Measurements from ENCODE around the gene CDCA8. TPM values are rescaled to one million over a fixed set of nuclear protein-coding genes. Genes with fewer than 3 reads are reported as not detected.

Gene CDCA8
- total RNA-seq, 1 experiment from 2014 or later: 48.5 TPM

DNA sequence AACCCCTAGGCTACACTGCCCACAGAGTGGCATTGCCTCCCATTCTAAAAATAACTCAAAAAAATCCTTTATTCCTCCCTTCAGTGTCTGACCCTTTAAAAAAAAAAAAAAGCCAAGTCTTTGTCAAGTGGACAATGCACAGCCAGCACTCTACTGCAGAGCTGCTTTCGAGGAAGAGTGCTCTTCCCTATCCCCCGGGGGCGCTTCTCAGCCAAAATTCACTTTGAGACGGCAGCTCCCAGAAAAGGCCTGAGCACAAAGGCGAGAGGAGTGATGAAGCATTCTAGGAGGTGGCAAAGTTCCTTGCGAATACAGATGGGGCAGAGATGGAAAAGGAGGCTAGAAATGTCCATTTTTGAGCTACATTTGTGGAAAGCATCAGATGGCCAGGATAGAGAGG is 49.3 kb downstream of the CDCA8 start:
- H2AFZ ChIP-seq (ENCODE audit: low read length): no peak overlapping the region
- H3K27ac Mint-ChIP-seq: no peak overlapping the region
- peaks cover 0 to 4% of the 10 kb centered on the region in 2 experiments; a peak in 2 of 4 replicates for H3K4me1 Mint-ChIP-seq
- H3K79me2 ChIP-seq (ENCODE audit: insufficient read depth, low read length): no peaks in the 10 kb centered on the region
- H2BK15ac ChIP-seq (ENCODE audit: low read depth, low read length): no peak overlapping the region
- no peak overlapping the region for H3K56ac ChIP-seq (ENCODE audit: insufficient read length, low read depth, low read length)
- no peaks in the 10 kb centered on the region for H3K4me1 ChIP-seq (ENCODE audit: insufficient read depth, low read length)
- peaks cover 58% of the 10 kb centered on the region for H3K27me3 Mint-ChIP-seq (ENCODE audit: low read depth)
- no peak overlapping the region for H4K5ac ChIP-seq (ENCODE audit: insufficient read length, low read depth, low read length)
- no peaks in the 10 kb centered on the region; a peak in 1 of 5 replicates for H3K9me3 Mint-ChIP-seq
- TF ChIP-seq, protein P1, sequence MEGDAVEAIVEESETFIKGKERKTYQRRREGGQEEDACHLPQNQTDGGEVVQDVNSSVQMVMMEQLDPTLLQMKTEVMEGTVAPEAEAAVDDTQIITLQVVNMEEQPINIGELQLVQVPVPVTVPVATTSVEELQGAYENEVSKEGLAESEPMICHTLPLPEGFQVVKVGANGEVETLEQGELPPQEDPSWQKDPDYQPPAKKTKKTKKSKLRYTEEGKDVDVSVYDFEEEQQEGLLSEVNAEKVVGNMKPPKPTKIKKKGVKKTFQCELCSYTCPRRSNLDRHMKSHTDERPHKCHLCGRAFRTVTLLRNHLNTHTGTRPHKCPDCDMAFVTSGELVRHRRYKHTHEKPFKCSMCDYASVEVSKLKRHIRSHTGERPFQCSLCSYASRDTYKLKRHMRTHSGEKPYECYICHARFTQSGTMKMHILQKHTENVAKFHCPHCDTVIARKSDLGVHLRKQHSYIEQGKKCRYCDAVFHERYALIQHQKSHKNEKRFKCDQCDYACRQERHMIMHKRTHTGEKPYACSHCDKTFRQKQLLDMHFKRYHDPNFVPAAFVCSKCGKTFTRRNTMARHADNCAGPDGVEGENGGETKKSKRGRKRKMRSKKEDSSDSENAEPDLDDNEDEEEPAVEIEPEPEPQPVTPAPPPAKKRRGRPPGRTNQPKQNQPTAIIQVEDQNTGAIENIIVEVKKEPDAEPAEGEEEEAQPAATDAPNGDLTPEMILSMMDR (conservative IDR thresholded peaks at IDR 0.05): no peak
- DNase-seq: no peak
- H3K9me3 ChIP-seq (ENCODE audit: control insufficient read depth, low read depth, low read length): no peaks in the 10 kb centered on the region
- no peak overlapping the region for H3T11ph ChIP-seq (ENCODE audit: low read length)
- no peak overlapping the region for H2AK5ac ChIP-seq (ENCODE audit: insufficient read length, low read length)
- no peak overlapping the region for H3K4me3 Mint-ChIP-seq
- no peak overlapping the region for H3K4ac ChIP-seq (ENCODE audit: low read depth, low read length)
- H4K8ac ChIP-seq (replicated peaks; ENCODE audit: insufficient read length, low read depth, low read length): no peak overlapping the region
- H2BK120ac ChIP-seq (ENCODE audit: low read depth, low read length, poor library complexity, severe bottlenecking): no peak overlapping the region
- no CpG with 5 or more reads among the region's 6 CpGs for WGBS (ENCODE audit: extremely low coverage, insufficient read length, low lambda C conversion rate)
- H3K27me3 ChIP-seq (ENCODE audit: insufficient read depth, low read length): no peaks in the 10 kb centered on the region
- H3K79me1 ChIP-seq (ENCODE audit: insufficient read depth, low read depth, low read length, poor library complexity, severe bottlenecking): no peaks in the 10 kb centered on the region
- H3K23me2 ChIP-seq (ENCODE audit: insufficient read length, low read depth, low read length, poor library complexity, severe bottlenecking): no peaks in the 10 kb centered on the region
- no peak overlapping the region for H2BK5ac ChIP-seq (ENCODE audit: insufficient read length, low read length)
- H3K4me2 ChIP-seq (ENCODE audit: insufficient read depth, insufficient read length, low read length): no peak overlapping the region
- H3K9ac ChIP-seq (ENCODE audit: extremely low read depth, insufficient read length, low read length): no peak overlapping the region
- H2BK12ac ChIP-seq (ENCODE audit: insufficient read length, low read depth, low read length): no peak overlapping the region
- no peak overlapping the region for H3K27ac ChIP-seq (ENCODE audit: insufficient read length, low read depth, low read length)
- H3K23ac ChIP-seq (ENCODE audit: insufficient read length, low read depth, low read length): no peak overlapping the region
- H3K14ac ChIP-seq (ENCODE audit: insufficient read depth, low read length): no peak overlapping the region
- H3K36me3 Mint-ChIP-seq (ENCODE audit: insufficient read depth in 1 of 3, low read depth in 3 of 3): no peaks in the 10 kb centered on the region
- no peak overlapping the region for H2BK20ac ChIP-seq (ENCODE audit: low read depth, low read length, poor library complexity, severe bottlenecking)
- no peak overlapping the region for H4K91ac ChIP-seq (ENCODE audit: insufficient read length, low read depth, low read length)
- H3K18ac ChIP-seq (ENCODE audit: insufficient read length, low read depth, low read length): no peak overlapping the region
- no peaks in the 10 kb centered on the region for H4K20me1 ChIP-seq (ENCODE audit: control insufficient read depth, insufficient read depth, insufficient read length)
